T-helper 1 cell (primary cell): Measurements from ENCODE around the gene TSTD2.
"Not testable (repeated sequence)": the region's sequence is repeated elsewhere in the genome, so short reads cannot be mapped to it uniquely, and the experiment has no call there.

ENCODE experiments used
- DNase-seq, 5 donors: peaks; one replicate each; pipeline ENCODE4 v3.0.0-alpha.2; 2012 to 2020

Gene TSTD2

GRCh38 chr9:97584778-97585177 is 48.4 kb downstream of the TSTD2 start:
- not testable (repeated sequence) for DNase-seq

GRCh38 chr9:97581590-97581989 is 51.6 kb downstream of the TSTD2 start:
- DNase-seq = not testable (repeated sequence)

DNA sequence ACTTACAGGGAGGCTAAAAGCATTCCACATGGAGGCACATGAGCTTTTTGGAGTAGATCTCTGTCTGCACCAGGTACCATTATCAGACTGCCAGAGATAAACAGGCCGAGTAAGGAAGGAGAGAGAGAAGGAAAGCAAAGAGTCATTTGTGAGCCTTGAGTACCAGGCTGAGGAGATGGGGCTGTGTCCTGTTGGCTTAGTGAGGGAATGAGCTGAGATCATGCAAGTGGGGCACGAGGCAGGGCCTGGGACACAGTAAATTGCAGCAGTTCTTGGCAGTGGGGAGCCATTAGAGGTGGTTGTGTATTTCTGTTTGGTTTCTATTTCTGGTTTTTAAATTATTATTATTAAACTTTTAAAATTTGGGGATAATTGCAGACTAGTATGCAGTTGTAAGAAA is 53.3 kb downstream of the TSTD2 start:
- no peak for DNase-seq

- no peak for DNase-seq
These were observed 54.3 kb downstream of the TSTD2 start for GRCh38 chr9:97578846-97579245.

GRCh38 chr9:97577051-97577450 is 56.1 kb downstream of the TSTD2 start:
- DNase-seq = no peak

DNA sequence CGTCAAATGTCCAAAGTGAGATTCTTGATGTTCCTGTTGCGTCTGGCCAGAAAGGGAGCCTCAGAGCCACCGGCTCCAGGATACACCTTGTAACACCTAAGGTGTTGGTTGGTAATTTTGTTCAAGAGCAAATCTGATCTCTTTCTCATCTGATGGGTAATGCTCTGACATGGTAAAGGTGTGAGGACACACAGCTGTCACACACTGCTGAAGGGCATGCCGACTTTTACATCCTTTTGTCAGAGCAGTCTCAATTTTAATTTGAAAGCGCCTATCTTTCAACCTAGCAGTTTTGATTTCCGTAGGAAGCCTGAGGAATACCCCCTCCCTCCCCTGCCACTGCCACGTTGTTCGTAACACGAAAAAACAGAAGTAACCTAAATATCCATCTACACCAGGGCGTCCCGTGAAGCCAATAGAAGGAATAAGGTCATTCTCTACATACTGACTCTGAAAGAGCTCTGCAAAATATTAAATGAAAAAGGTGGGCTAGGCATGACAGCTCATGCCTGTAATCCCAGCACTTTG is 57.4 kb downstream of the TSTD2 start:
- DNase-seq = no peak

DNA sequence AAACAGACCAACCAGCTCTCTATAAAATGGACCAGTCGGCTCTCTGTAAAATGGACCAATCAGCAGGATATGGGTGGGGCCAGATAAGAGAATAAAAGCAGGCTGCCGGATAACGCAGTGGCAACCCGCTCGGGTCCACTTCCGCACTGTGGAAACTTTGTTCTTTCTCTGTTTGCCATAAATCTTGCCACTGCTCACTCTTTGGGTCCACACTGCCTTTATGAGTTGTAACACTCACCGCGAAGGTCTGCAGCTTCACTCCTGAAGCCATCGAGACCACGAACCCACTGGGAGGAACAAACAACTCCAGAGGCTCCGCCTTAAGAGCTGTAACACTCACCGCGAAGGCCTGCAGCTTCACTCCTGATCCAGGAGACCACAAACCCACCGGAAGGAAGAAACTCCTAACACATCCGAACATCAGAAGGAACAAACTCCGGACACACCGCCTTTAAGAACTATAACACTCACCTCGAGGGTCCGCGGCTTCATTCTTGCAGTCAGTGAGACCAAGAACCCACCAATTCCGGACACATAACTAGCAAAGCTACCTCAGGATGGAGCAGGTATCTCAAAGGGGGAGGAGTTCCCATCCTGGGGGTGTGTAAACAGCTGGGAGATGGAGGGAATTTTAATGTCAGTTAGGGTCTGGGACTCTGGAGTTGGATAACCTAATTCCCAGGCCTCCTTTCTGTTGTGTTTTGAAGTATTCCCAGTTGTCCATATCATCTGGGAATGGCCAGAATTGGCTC is 58.1 kb downstream of the TSTD2 start:
- DNase-seq = peak in 3 of 5 donors; percentile 9 to 55 (median 32)

GRCh38 chr9:97574101-97574571 is 59.0 kb downstream of the TSTD2 start:
- not testable (repeated sequence) for DNase-seq

DNA sequence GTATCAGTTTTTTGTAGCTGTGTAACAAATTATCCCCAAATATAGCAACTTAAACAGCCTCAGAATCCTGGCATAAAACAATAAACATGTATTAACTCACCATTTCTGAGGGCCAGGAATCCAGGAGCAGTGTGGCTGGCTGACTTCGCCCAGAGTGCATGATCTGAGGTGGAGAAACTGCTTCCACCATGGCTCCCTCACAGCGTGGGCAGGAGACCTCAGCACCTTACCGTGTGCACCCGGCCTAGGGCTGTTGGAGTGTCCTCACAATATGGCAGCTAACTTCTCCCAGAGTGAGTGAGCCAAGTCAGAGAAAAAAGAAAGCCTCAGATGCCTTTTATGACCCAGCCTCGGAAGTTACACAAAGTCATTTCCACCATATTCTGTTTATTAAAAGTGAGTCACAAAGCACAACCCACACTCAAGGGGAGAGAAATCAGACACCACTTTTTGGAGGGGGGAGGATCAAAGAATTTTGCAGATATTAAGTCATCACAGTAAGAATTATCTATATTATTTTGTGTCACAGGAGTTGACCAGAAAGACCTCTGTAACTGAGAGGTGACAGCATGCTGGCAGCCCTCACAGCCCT is 59.6 kb downstream of the TSTD2 start:
- DNase-seq = no peak

DNA sequence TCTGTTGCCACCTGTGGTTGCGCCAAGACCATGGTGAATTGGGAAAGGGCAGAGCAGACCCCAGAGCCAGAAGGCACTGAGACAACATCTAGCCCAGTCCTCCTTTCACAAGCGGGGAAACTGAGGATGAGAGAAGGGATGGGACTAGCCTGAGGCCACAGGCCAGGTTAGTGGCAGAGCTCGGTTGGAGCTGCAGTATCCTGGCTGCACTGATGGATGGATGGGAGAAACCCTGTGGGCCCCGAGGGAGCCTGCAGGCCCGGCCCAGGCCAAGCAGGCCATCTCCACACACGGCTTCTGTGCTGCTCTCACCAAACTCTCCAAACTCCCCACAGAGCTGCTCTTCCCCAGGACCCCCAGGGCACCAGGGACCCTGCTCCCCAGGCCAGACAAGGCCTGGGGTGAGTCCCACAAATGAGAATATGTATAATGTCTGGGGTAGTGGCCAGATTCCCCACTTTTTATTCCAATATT is 60.2 kb downstream of the TSTD2 start:
- no peak for DNase-seq

DNA sequence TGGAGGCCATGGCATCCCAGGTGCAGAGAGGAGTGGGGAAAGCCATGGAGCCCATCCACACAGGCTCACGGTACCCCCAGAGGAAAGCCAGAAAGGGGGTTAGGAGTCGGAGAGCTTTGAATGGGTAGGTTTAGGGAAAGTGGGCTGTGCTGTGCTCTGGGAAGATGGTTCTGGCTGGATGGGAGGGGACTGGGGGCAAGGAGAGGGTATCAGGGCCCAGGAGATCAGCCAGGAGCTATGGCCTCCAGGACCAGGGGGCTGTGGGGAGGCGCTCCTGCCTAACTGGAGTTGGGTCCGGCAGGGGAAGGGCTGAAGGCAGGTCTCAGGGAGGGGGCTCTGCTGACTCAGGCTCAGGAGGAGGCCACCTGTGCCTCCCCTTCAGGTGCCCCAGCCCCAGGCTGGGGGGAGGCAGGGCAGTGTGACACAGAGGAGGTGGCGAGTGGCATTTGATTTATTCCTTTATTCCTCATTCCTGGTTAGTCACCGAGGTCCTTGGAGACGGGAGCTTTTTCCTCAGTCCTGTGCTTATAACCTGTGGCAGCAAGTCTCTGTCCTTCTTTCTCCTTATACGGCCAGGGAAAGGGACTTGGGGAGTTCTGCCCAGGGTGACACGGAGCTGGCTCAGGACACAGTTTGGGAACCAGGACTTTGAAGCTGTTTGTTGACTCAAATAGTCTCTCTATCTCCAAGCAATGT is 60.8 kb downstream of the TSTD2 start:
- DNase-seq = no peak

DNA sequence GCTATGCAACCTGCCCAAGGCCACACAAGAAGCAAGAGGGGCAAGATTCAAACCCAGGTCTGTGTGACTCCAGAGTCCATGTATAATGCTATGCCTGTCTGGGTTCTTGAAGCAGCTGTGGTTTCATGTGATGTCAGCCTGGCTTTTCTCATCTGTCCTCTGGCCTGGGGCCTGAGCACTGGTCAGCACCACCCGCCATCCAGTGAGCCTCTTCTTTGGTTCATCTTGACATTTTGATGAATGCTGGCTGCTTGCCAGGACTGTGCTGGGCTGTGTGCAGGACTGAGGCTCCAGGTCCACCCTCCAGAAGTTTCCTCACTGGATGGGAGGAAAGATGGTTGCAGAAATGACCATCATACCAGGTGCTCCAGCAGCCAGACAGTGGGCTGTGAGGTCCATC is 61.5 kb downstream of the TSTD2 start:
- DNase-seq = no peak

DNA sequence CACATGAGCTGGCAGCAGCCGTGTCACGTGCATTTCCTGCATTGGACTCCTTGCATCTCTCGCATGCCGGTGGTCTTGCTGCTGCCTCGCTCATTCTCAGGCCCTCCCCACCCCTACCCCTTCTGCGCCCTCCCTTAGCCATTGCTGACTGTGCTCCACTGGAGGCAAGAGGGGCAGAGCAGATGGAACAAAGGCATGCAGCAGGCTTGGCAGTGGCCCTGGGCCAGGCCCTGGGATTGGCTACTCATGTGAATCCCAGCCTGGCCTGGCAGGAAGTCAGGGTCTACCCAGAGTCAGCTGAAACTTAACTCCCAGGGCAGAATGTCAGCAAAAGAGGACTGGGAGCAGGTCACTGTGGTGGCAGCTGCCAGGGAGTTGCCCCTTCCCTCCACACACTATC is 62.3 kb downstream of the TSTD2 start:
- DNase-seq = no peak

DNA sequence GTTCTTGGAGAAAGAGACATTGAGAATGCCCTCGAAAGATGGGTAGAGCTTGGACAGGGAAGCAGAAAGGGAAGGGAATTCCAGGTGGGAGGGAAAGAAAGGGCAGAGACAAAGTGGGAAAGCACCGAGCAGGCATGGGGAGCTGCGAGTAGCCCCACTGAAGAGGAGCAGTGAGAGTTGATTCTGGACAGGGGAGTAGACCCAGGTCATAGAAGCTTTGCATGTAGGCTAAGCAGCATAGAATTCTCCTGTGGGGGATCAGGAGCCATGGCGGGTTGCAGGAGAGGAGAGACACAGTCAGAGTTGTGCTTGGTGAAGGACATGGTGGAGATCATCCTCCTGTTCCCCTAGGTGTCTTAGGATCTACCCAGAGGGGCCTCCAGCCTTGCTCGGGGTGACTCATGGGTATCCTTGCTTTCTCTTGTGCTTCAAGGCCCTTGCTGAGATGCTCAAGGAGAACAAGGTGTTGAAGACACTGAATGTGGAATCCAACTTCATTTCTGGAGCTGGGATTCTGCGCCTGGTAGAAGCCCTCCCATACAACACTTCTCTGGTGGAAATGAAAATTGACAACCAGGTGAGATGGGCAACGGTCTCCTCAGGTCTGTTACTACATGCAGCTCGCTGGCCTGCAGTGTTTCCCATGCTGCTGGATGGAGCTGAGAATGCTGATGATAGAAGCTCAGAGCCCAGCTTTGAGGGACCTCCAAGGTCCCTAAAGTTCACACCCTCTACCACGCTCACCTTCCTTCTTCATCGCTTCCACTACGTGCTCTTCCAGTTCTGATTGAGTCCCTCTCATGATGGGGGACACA is 64.5 kb downstream of the TSTD2 start:
- no peak for DNase-seq

DNA sequence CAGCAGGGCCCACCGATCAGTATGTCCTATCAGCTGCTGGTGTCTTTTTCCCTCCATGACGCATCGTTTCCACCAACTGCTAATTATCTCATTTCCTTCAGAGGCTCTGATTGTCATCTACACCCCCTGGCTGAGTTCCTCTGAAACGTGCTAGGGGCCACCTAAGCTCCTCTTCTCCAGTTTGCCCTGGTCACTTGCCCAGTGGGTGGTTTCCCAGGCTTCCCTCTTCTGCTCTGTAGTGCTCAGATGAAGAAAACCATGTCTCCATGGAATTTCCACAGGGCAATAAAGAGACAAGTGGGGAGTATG is 65.3 kb downstream of the TSTD2 start:
- no peak for DNase-seq

DNA sequence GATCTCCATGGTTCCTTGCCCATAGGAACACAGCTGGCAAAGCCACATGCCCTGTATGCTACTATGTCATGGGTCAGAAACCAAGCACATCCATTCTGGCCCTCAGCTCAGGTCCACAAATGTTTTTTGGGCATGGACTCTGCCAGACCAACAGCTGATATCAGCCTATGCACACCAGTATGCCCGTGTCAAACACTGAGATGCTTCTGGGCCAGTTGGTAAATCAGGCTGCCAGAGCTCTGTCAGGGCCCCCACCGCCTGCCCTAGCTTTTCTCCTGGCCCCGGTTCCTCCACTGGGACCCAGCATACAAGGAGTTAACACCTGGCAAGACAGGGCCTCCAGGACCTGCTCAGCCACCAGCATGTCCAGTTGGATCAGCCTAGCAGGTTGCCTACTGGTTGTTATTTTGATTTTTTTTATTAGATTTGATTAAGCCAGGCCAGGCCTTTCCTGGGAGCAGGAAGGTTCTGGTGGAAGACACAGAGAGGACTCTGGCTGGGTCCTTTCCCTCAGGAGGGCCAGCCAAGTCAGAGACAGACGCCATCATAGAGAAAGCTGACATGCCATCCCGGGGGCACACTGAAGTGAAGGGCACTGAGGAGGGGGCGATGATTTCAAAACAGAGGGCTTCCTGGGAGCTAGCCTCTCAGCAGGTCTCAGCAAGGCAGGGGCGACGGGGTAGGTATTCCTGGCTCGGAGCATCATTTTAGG is 65.8 kb downstream of the TSTD2 start:
- DNase-seq = no peak

DNA sequence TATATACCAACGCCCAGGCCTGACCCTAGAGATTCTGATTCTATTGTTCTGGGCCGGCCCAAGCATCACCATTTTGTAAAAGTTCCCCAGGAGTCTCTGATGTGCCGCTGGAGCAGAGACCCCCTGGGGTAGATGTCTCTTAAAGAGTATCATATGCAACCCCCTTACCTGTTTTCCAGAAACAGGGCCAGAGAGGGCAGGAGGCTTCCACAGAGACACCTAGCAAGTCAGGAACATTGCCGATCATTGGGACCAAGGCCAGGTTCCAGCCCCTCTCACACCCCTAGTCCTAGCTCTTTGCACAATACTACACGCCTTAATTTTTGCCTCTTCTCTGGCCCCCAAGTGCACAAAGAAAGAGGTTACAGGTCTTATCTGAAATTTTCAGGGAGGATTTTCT is 67.9 kb downstream of the TSTD2 start:
- no peak for DNase-seq

GRCh38 chr9:97564291-97565175 is 68.6 kb downstream of the TSTD2 start:
- DNase-seq = no peak

DNA sequence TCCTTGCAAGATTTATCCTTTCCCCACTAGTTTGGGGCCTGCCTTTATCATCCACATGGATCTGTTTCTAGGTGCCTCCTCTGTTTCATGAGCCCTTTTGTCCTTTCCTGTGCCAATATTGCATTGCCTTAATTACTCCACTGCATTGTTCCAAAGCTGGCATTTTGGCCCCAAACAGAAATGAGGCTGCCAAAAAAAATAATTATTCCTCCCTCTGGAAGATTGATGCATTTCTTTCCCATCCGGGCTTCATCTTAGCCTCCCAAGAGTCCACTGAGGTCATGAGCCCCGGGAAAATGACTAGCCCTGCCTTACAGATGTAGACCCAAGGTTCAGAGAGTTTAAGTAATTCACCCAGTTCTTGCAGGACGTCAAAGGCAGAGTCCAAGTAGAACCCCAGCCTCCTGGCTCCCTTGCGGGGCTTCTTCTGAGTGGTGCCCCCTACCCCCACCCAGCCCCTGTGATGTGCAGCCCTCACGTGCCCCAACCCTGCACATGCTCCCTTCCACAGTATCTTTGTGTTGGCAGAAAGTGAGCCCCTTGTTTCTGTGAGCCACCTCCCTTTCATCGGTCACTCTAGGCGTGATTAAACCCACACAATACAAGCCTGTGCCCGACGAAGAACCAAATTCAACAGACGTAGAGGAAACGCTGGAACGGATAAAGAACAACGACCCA is 69.6 kb downstream of the TSTD2 start:
- DNase-seq = no peak

GRCh38 chr9:97562542-97562941 is 70.6 kb downstream of the TSTD2 start:
- DNase-seq = no peak

- DNase-seq = no peak
These were observed 71.7 kb downstream of the TSTD2 start for GRCh38 chr9:97561501-97561900.
